Measurements from ENCODE around the gene SLC25A2. TPM values are rescaled to one million over a fixed set of nuclear protein-coding genes. Genes with fewer than 3 reads are reported as not detected.
A peak's percentile ranks its signal among the peaks of the same experiment; 100 is the strongest.

SLC25A2 gene
- total RNA-seq, 1 experiment from 2014 or later, result 0.42 TPM

DNA sequence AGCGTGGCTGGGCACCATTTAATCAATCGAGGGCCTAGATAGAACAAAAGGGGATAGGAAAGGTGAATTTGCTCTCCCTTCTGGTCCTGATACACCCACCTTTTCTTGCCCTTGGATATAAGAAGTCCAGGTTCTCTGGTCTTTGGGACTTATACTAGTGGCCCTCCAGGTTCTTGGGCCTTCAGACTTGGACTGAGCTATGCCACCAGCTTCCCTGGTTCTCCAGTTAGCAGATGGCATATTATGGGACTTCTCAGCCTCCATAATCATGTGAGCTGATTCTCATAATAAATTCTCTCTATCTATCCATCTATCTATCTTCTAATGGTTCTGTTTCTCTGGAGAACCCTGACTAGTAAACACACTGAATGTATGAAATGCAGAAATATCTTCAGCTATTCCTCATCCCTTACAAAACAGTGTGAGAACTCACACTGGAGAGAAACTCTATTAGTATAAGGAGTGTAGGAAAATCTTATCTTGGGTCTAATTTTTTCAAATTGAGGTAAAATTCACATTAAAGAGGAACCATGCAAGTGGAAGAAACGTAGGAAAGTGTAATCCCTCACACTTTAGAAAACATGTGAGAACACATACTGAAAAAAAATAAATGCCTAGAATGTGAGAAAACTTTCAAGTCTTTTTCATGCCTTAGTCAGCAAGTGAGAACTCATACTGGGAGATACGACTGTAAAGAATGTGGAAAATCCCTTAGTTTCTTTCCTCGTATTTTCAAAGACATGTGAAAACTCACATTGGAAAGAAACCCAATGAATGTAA is 43.2 kb downstream of the SLC25A2 start:
- DNase-seq (ENCODE audit: low read depth, low spot score) (no peak), ATAC-seq (no peak)
- ChIA-PET RAD21 (ENCODE audit: low non-redundant PET in 1 of 2, low total read pairs in 2 of 2, uncharacterized antibody in 2 of 2, unreplicated experiment in 2 of 2) (no interaction called here), POLR2A (no interaction called here), CTCF (no interaction called here)
- H2AFZ ChIP-seq (ENCODE audit: low read depth, low read length, poor library complexity, severe bottlenecking), result no peak overlapping the region
- H3K4me2 ChIP-seq (ENCODE audit: low read length), result no peak overlapping the region
- H3K27ac ChIP-seq (ENCODE audit: low read depth, low read length), result no peak overlapping the region
- H3K9me2 ChIP-seq (ENCODE audit: insufficient read depth), result no peaks in the 10 kb centered on the region
- H3K9me3 ChIP-seq (ENCODE audit: control insufficient read depth in 1 of 2, insufficient read depth in 1 of 2, low read depth in 1 of 2, low read length in 2 of 2), result peaks cover 19 to 22% of the 10 kb centered on the region in 2 experiments; a peak in 2 of 4 replicates
- no peaks in the 10 kb centered on the region for H3K27me3 ChIP-seq (ENCODE audit: insufficient read depth, low read length)
- no peak overlapping the region for H3K9ac ChIP-seq (ENCODE audit: low read length)
- no peaks in the 10 kb centered on the region for H3K4me1 ChIP-seq (ENCODE audit: control insufficient read depth in 1 of 2, insufficient read depth in 2 of 2, low read length in 2 of 2)
- H4K20me1 ChIP-seq (ENCODE audit: insufficient read depth), result no peaks in the 10 kb centered on the region
- TF ChIP-seq ZNF274 (IDR thresholded peaks at IDR 0.05; ENCODE audit: low read depth, low read length), result peak; percentile 97
- no peak for TF ChIP-seq YY1 (IDR thresholded peaks at IDR 0.05; ENCODE audit: extremely low read depth, insufficient replicate concordance, low read depth, low read length)
- intact Hi-C loops (cut with micrococcal nuclease), result loop anchor here (5.0 kb wide), 1 partner anchor 47 kb away; no protein-coding TSS in a partner anchor
- no peaks in the 10 kb centered on the region for H3K36me3 ChIP-seq (ENCODE audit: control insufficient read depth in 1 of 2, insufficient read depth in 2 of 2, low read length in 2 of 2)
- no peak overlapping the region for H3K4me3 ChIP-seq (replicated peaks in 1 of 2; ENCODE audit: low read depth in 1 of 2, low read length in 2 of 2)
- no peaks in the 10 kb centered on the region for H3K79me2 ChIP-seq (ENCODE audit: insufficient read depth, low read length)
- no TSS peak for BruUV-seq (replicated peaks)

DNA sequence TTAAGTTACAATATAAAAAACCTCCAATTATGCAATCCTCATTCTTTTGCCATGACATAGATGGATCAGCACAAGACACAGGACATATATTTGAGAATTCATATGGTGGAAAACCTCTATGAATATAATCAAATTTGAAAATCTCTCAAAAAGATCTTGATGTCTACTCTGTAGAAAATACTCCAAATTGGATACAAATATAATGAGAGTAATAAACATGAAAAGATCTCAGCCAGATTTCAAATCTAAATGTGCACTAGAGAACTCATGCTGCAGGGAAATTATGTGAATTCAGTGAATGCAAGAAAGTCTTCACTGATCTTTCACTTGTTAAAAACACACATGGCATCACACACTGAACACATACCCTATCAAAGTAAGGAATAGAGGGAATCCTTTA is 44.9 kb downstream of the SLC25A2 start:
- TF ChIP-seq, protein P1, sequence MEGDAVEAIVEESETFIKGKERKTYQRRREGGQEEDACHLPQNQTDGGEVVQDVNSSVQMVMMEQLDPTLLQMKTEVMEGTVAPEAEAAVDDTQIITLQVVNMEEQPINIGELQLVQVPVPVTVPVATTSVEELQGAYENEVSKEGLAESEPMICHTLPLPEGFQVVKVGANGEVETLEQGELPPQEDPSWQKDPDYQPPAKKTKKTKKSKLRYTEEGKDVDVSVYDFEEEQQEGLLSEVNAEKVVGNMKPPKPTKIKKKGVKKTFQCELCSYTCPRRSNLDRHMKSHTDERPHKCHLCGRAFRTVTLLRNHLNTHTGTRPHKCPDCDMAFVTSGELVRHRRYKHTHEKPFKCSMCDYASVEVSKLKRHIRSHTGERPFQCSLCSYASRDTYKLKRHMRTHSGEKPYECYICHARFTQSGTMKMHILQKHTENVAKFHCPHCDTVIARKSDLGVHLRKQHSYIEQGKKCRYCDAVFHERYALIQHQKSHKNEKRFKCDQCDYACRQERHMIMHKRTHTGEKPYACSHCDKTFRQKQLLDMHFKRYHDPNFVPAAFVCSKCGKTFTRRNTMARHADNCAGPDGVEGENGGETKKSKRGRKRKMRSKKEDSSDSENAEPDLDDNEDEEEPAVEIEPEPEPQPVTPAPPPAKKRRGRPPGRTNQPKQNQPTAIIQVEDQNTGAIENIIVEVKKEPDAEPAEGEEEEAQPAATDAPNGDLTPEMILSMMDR (IDR thresholded peaks at IDR 0.05 in 2 of 3, conservative IDR thresholded peaks at IDR 0.05 in 1 of 3; ENCODE audit: borderline replicate concordance in 1 of 3, insufficient read depth in 1 of 3, low read depth in 2 of 3, low read length in 2 of 3), result no peak
- TF ChIP-seq YY1 (IDR thresholded peaks at IDR 0.05; ENCODE audit: extremely low read depth, insufficient replicate concordance, low read depth, low read length), result no peak
- no peak for TF ChIP-seq SIN3A (IDR thresholded peaks at IDR 0.05; ENCODE audit: low read depth)
- peak; percentile 92 for TF ChIP-seq ZNF274 (IDR thresholded peaks at IDR 0.05; ENCODE audit: low read depth, low read length)
- TF ChIP-seq, protein P2, sequence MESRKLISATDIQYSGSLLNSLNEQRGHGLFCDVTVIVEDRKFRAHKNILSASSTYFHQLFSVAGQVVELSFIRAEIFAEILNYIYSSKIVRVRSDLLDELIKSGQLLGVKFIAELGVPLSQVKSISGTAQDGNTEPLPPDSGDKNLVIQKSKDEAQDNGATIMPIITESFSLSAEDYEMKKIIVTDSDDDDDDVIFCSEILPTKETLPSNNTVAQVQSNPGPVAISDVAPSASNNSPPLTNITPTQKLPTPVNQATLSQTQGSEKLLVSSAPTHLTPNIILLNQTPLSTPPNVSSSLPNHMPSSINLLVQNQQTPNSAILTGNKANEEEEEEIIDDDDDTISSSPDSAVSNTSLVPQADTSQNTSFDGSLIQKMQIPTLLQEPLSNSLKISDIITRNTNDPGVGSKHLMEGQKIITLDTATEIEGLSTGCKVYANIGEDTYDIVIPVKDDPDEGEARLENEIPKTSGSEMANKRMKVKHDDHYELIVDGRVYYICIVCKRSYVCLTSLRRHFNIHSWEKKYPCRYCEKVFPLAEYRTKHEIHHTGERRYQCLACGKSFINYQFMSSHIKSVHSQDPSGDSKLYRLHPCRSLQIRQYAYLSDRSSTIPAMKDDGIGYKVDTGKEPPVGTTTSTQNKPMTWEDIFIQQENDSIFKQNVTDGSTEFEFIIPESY (IDR thresholded peaks at IDR 0.05; ENCODE audit: extremely low read depth, insufficient replicate concordance, low read length), result no peak
- no peak for TF ChIP-seq POLR2A (IDR thresholded peaks at IDR 0.05; ENCODE audit: borderline replicate concordance, extremely low read depth, insufficient read depth, insufficient read length)
- H3K4me3 ChIP-seq (replicated peaks in 1 of 2; ENCODE audit: low read depth in 1 of 2, low read length in 2 of 2), result no peak overlapping the region
- H3K4me1 ChIP-seq (ENCODE audit: control insufficient read depth in 1 of 2, insufficient read depth in 2 of 2, low read length in 2 of 2), result no peaks in the 10 kb centered on the region
- no peak for DNase-seq (ENCODE audit: low read depth, low spot score)
- no peak overlapping the region for H2AFZ ChIP-seq (ENCODE audit: low read depth, low read length, poor library complexity, severe bottlenecking)
- no peak overlapping the region for H3K9ac ChIP-seq (ENCODE audit: low read length)
- no peak overlapping the region for H3K27ac ChIP-seq (ENCODE audit: low read depth, low read length)
- no peaks in the 10 kb centered on the region for H3K36me3 ChIP-seq (ENCODE audit: control insufficient read depth in 1 of 2, insufficient read depth in 2 of 2, low read length in 2 of 2)
- peaks cover 19 to 24% of the 10 kb centered on the region in 2 experiments; a peak in 2 of 4 replicates for H3K9me3 ChIP-seq (ENCODE audit: control insufficient read depth in 1 of 2, insufficient read depth in 1 of 2, low read depth in 1 of 2, low read length in 2 of 2)
- no peaks in the 10 kb centered on the region for H3K27me3 ChIP-seq (ENCODE audit: insufficient read depth, low read length)
- no peaks in the 10 kb centered on the region for H4K20me1 ChIP-seq (ENCODE audit: insufficient read depth)
- ATAC-seq, result no peak
- H3K9me2 ChIP-seq (ENCODE audit: insufficient read depth), result no peaks in the 10 kb centered on the region
- no peaks in the 10 kb centered on the region for H3K79me2 ChIP-seq (ENCODE audit: insufficient read depth, low read length)
- CTCF ChIA-PET, result no interaction called here
- BruUV-seq (replicated peaks), result no TSS peak
- POLR2A ChIA-PET, result no interaction called here
- intact Hi-C loops (cut with micrococcal nuclease), result no loop called here
- H3K4me2 ChIP-seq (ENCODE audit: low read length), result no peak overlapping the region
- RAD21 ChIA-PET (ENCODE audit: low non-redundant PET in 1 of 2, low total read pairs in 2 of 2, uncharacterized antibody in 2 of 2, unreplicated experiment in 2 of 2), result no interaction called here
